Measurements from ENCODE around the gene DEFB132.

The DEFB132 gene

GRCh38 chr20:215796-216195, 41.7 kb upstream of the DEFB132 start:
- no peaks in the 10 kb centered on the region for H3K79me1 ChIP-seq (ENCODE audit: low read length)
- no peak overlapping the region for H3K18ac ChIP-seq (ENCODE audit: low read length)
- WGBS (ENCODE audit: extremely low coverage, insufficient coverage, insufficient read length), result no CpG with 5 or more reads among the region's 1 CpG
- H2BK12ac ChIP-seq (ENCODE audit: low read length), result no peak overlapping the region
- no peak overlapping the region for H3K4ac ChIP-seq (ENCODE audit: low read depth, low read length)
- H3K9ac ChIP-seq (ENCODE audit: low read length), result no peak overlapping the region
- no peak overlapping the region for H3K14ac ChIP-seq (ENCODE audit: low read length)
- no peak overlapping the region for H4K8ac ChIP-seq (ENCODE audit: low read depth, low read length)
- no peak overlapping the region for H4K12ac ChIP-seq (ENCODE audit: low read depth, low read length)
- no peak overlapping the region for H2AK5ac ChIP-seq (ENCODE audit: low read length)
- no peaks in the 10 kb centered on the region for H3K27me3 ChIP-seq (ENCODE audit: insufficient read depth, low read length)
- no peak overlapping the region for H2BK120ac ChIP-seq (ENCODE audit: insufficient read depth, low read length, poor library complexity)
- H2BK5ac ChIP-seq (ENCODE audit: low read depth, low read length, poor library complexity), result no peak overlapping the region
- DNase-seq, result no peak
- no peaks in the 10 kb centered on the region for H3K79me2 ChIP-seq (ENCODE audit: control insufficient read depth, insufficient read depth, low read length, poor library complexity)
- H3K36me3 ChIP-seq (ENCODE audit: control insufficient read depth in 1 of 2, insufficient read depth in 2 of 2, low read length in 2 of 2), result no peaks in the 10 kb centered on the region
- no peak overlapping the region for H2AFZ ChIP-seq (ENCODE audit: insufficient read depth, low read length, poor library complexity)
- H3K23ac ChIP-seq (ENCODE audit: low read length), result no peak overlapping the region
- no peaks in the 10 kb centered on the region for H3K9me3 ChIP-seq (ENCODE audit: insufficient read depth, low read depth, low read length)
- H3K4me2 ChIP-seq (ENCODE audit: low read length), result no peak overlapping the region
- H3K27ac ChIP-seq (ENCODE audit: low read depth, low read length), result no peak overlapping the region
- H3K4me1 ChIP-seq (ENCODE audit: control insufficient read depth in 1 of 2, insufficient read depth in 2 of 2, low read length in 2 of 2), result no peaks in the 10 kb centered on the region
- H4K91ac ChIP-seq (ENCODE audit: low read depth, low read length), result no peak overlapping the region
- no peak overlapping the region for H3K4me3 ChIP-seq (ENCODE audit: low read depth, low read length)

GRCh38 chr20:217266-217665, 40.3 kb upstream of the DEFB132 start:
- no peak overlapping the region for H3K4me2 ChIP-seq (ENCODE audit: low read length)

GRCh38 chr20:219290-220115, 38.0 kb upstream of the DEFB132 start:
- no peak overlapping the region for H4K12ac ChIP-seq (ENCODE audit: low read depth, low read length)
- H2AFZ ChIP-seq (ENCODE audit: insufficient read depth, low read length, poor library complexity), result no peak overlapping the region
- H3K36me3 ChIP-seq (ENCODE audit: control insufficient read depth in 1 of 2, insufficient read depth in 2 of 2, low read length in 2 of 2), result no peaks in the 10 kb centered on the region
- no peak overlapping the region for H2BK5ac ChIP-seq (ENCODE audit: low read depth, low read length, poor library complexity)
- no peak overlapping the region for H4K8ac ChIP-seq (ENCODE audit: low read depth, low read length)
- H3K9me3 ChIP-seq (ENCODE audit: insufficient read depth, low read depth, low read length), result no peaks in the 10 kb centered on the region
- no peak overlapping the region for H3K27ac ChIP-seq (ENCODE audit: low read depth, low read length)
- no peak overlapping the region for H3K4me3 ChIP-seq (ENCODE audit: low read depth, low read length)
- no peak overlapping the region for H3K18ac ChIP-seq (ENCODE audit: low read length)
- H4K91ac ChIP-seq (ENCODE audit: low read depth, low read length), result no peak overlapping the region
- H3K4me2 ChIP-seq (ENCODE audit: low read length), result no peak overlapping the region
- no peak overlapping the region for H3K9ac ChIP-seq (ENCODE audit: low read length)
- H3K27me3 ChIP-seq (ENCODE audit: insufficient read depth, low read length), result no peaks in the 10 kb centered on the region
- no peaks in the 10 kb centered on the region for H3K4me1 ChIP-seq (ENCODE audit: control insufficient read depth in 1 of 2, insufficient read depth in 2 of 2, low read length in 2 of 2)
- H3K14ac ChIP-seq (ENCODE audit: low read length), result no peak overlapping the region
- H2BK120ac ChIP-seq (ENCODE audit: insufficient read depth, low read length, poor library complexity), result no peak overlapping the region
- H3K23ac ChIP-seq (ENCODE audit: low read length), result no peak overlapping the region
- H3K79me1 ChIP-seq (ENCODE audit: low read length), result no peaks in the 10 kb centered on the region
- no peaks in the 10 kb centered on the region for H3K79me2 ChIP-seq (ENCODE audit: control insufficient read depth, insufficient read depth, low read length, poor library complexity)
- H2AK5ac ChIP-seq (ENCODE audit: low read length), result no peak overlapping the region
- no peak for DNase-seq
- no peak overlapping the region for H3K4ac ChIP-seq (ENCODE audit: low read depth, low read length)
- no CpG with 5 or more reads among the region's 1 CpG for WGBS (ENCODE audit: extremely low coverage, insufficient coverage, insufficient read length)
- no peak overlapping the region for H2BK12ac ChIP-seq (ENCODE audit: low read length)

More at GRCh38 chr20:217266-217665, 40.3 kb upstream of the DEFB132 start:
- Histone ChIP-seq H3K9ac (ENCODE audit: low read length) (no peak overlapping the region), H3K23ac (ENCODE audit: low read length) (no peak overlapping the region), H3K27ac (ENCODE audit: low read depth, low read length) (no peak overlapping the region), H3K27me3 (ENCODE audit: insufficient read depth, low read length) (no peaks in the 10 kb centered on the region), H4K8ac (ENCODE audit: low read depth, low read length) (no peak overlapping the region), H4K91ac (ENCODE audit: low read depth, low read length) (no peak overlapping the region), H3K4ac (ENCODE audit: low read depth, low read length) (no peak overlapping the region), H3K36me3 (ENCODE audit: control insufficient read depth in 1 of 2, insufficient read depth in 2 of 2, low read length in 2 of 2) (no peaks in the 10 kb centered on the region), H3K18ac (ENCODE audit: low read length) (no peak overlapping the region), H3K4me1 (ENCODE audit: control insufficient read depth in 1 of 2, insufficient read depth in 2 of 2, low read length in 2 of 2) (no peaks in the 10 kb centered on the region), H2AFZ (ENCODE audit: insufficient read depth, low read length, poor library complexity) (no peak overlapping the region), H2BK5ac (ENCODE audit: low read depth, low read length, poor library complexity) (no peak overlapping the region), H3K4me3 (ENCODE audit: low read depth, low read length) (no peak overlapping the region), H3K9me3 (ENCODE audit: insufficient read depth, low read depth, low read length) (no peaks in the 10 kb centered on the region), H3K14ac (ENCODE audit: low read length) (no peak overlapping the region), H2BK120ac (ENCODE audit: insufficient read depth, low read length, poor library complexity) (no peak overlapping the region), H3K79me2 (ENCODE audit: control insufficient read depth, insufficient read depth, low read length, poor library complexity) (no peaks in the 10 kb centered on the region), H2BK12ac (ENCODE audit: low read length) (no peak overlapping the region), H2AK5ac (ENCODE audit: low read length) (no peak overlapping the region), H3K79me1 (ENCODE audit: low read length) (no peaks in the 10 kb centered on the region), H4K12ac (ENCODE audit: low read depth, low read length) (no peak overlapping the region)
- WGBS (ENCODE audit: extremely low coverage, insufficient coverage, insufficient read length), result no CpG with 5 or more reads among the region's 1 CpG
- DNase-seq, result no peak

- Histone ChIP-seq H3K4ac (ENCODE audit: low read depth, low read length) (no peak overlapping the region), H3K23ac (ENCODE audit: low read length) (no peak overlapping the region), H3K27me3 (ENCODE audit: insufficient read depth, low read length) (no peaks in the 10 kb centered on the region), H2BK12ac (ENCODE audit: low read length) (no peak overlapping the region), H4K91ac (ENCODE audit: low read depth, low read length) (no peak overlapping the region), H3K14ac (ENCODE audit: low read length) (no peak overlapping the region), H3K79me2 (ENCODE audit: control insufficient read depth, insufficient read depth, low read length, poor library complexity) (no peaks in the 10 kb centered on the region), H4K8ac (ENCODE audit: low read depth, low read length) (no peak overlapping the region), H3K4me1 (ENCODE audit: control insufficient read depth in 1 of 2, insufficient read depth in 2 of 2, low read length in 2 of 2) (no peaks in the 10 kb centered on the region), H3K36me3 (ENCODE audit: control insufficient read depth in 1 of 2, insufficient read depth in 2 of 2, low read length in 2 of 2) (no peaks in the 10 kb centered on the region), H2AFZ (ENCODE audit: insufficient read depth, low read length, poor library complexity) (no peak overlapping the region), H3K4me3 (ENCODE audit: low read depth, low read length) (no peak overlapping the region), H2BK5ac (ENCODE audit: low read depth, low read length, poor library complexity) (no peak overlapping the region), H3K4me2 (ENCODE audit: low read length) (no peak overlapping the region), H3K27ac (ENCODE audit: low read depth, low read length) (no peak overlapping the region), H2AK5ac (ENCODE audit: low read length) (no peak overlapping the region), H4K12ac (ENCODE audit: low read depth, low read length) (no peak overlapping the region), H3K9me3 (ENCODE audit: insufficient read depth, low read depth, low read length) (no peaks in the 10 kb centered on the region), H3K79me1 (ENCODE audit: low read length) (no peaks in the 10 kb centered on the region), H2BK120ac (ENCODE audit: insufficient read depth, low read length, poor library complexity) (no peak overlapping the region), H3K9ac (ENCODE audit: low read length) (no peak overlapping the region), H3K18ac (ENCODE audit: low read length) (no peak overlapping the region)
- no CpG with 5 or more reads among the region's 1 CpG for WGBS (ENCODE audit: extremely low coverage, insufficient coverage, insufficient read length)
- no peak for DNase-seq
Observed at GRCh38 chr20:221258-221830, 36.2 kb upstream of the DEFB132 start.
